OCI-LY7 (cell line): ENCODE measurements around the gene KRTAP10-5. TPM values are rescaled to one million over a fixed set of nuclear protein-coding genes. Genes with fewer than 3 reads are reported as not detected.

ENCODE experiments used
- BruUV-seq: library from RNA; stranded (reverse); fragments of 400-500 nt; replicated peaks from 2 replicates; lab custom pipeline; 2021; lab: Mats Ljungman, UMichigan
- CTCF ChIA-PET: fragments of 300-600 bp; sonication (Branson Sonifier 250); formaldehyde crosslinking; loops from one replicate; lab custom pipeline; 2022; ENCODE audit warnings: antibody characterized with exemption; ENCODE audit not compliant: unreplicated experiment; lab: Charles Lee
- POLR2A ChIA-PET: fragments of 300-600 bp; sonication (Branson Sonifier 250); formaldehyde crosslinking; loops from one replicate; lab custom pipeline; 2022; ENCODE audit warnings: antibody characterized with exemption; lab: Charles Lee
- DNase-seq: peaks from one replicate; pipeline ENCODE4 v3.0.0-alpha.2; 2015; ENCODE audit warnings: low spot score
- H2AFZ ChIP-seq: fragments of 200-600 bp; sonication (generic), shearing (Covaris generic); 2 replicates; pipeline ENCODE4 v1.6.1; 2014; ENCODE audit warnings: mild to moderate bottlenecking, antibody characterized with exemption, low read length, moderate library complexity
- H3K27ac ChIP-seq: fragments of 200-600 bp; sonication (generic); 2 replicates; pipeline ENCODE4 v1.5.1; 2014; ENCODE audit warnings: mixed run types, low read depth, mild to moderate bottlenecking, moderate library complexity, low read length, inconsistent platforms; ENCODE audit not compliant: poor library complexity, severe bottlenecking
- H3K36me3 ChIP-seq: fragments of 200-600 bp; sonication (generic); 2 replicates; pipeline ENCODE4 v1.6.1; 2014; ENCODE audit warnings: mild to moderate bottlenecking, antibody characterized with exemption, low read length, moderate library complexity, mixed read lengths; ENCODE audit not compliant: insufficient read depth
- H3K4me1 ChIP-seq: fragments of 200-600 bp; sonication (generic); 2 replicates; pipeline ENCODE4 v1.5.1; 2014; ENCODE audit warnings: mild to moderate bottlenecking, low read length; ENCODE audit not compliant: insufficient read depth, poor library complexity, severe bottlenecking
- H3K4me2 ChIP-seq: fragments of 200-600 bp; sonication (generic); 2 replicates; pipeline ENCODE4 v1.6.1; 2014; ENCODE audit warnings: mild to moderate bottlenecking, low read length
- H3K4me3 ChIP-seq: fragments of 200-600 bp; sonication (generic); 2 replicates; pipeline ENCODE4 v1.5.1; 2014; ENCODE audit warnings: mild to moderate bottlenecking, low read depth, low read length; ENCODE audit not compliant: poor library complexity, severe bottlenecking
- H3K79me2 ChIP-seq: fragments of 200-600 bp; sonication (generic); 2 replicates; pipeline ENCODE4 v1.6.1; 2016; ENCODE audit warnings: low read depth, mild to moderate bottlenecking, low read length, moderate library complexity, mixed read lengths; ENCODE audit not compliant: insufficient read depth
- H3K9me2 ChIP-seq: fragments of 200-600 bp; sonication (generic); 2 replicates; pipeline ENCODE4 v1.6.1; 2016; ENCODE audit warnings: mild to moderate bottlenecking, low read length, mixed read lengths; ENCODE audit not compliant: insufficient read depth
- H3K9me3 ChIP-seq: fragments of 200-600 bp; sonication (generic); 2 replicates; pipeline ENCODE4 v1.6.1; 2014; ENCODE audit warnings: mild to moderate bottlenecking, mixed run types, low read length, mixed read lengths
- H4K20me1 ChIP-seq: fragments of 200-600 bp; sonication (generic); 2 replicates; pipeline ENCODE4 v1.6.1; 2014; ENCODE audit warnings: mild to moderate bottlenecking, antibody characterized with exemption, low read length, moderate library complexity, mixed read lengths; ENCODE audit not compliant: insufficient read depth
- CTCF ChIP-seq: fragments of 200-600 bp; sonication (generic); conservative IDR thresholded peaks from 2 replicates; pipeline ENCODE4 v1.5.1; 2014; ENCODE audit warnings: mild to moderate bottlenecking, antibody characterized with exemption, low read length, moderate library complexity, mixed read lengths
- EZH2phosphoT487 ChIP-seq: fragments of 200-600 bp; sonication (generic); IDR thresholded peaks from 2 replicates; pipeline ENCODE4 v1.6.1; 2018; ENCODE audit warnings: low read depth, borderline replicate concordance, mild to moderate bottlenecking, mixed run types, antibody characterized with exemption, low read length, moderate library complexity, mixed read lengths
- intact Hi-C: fragments of 100-400 bp; cut with micrococcal nuclease; formaldehyde crosslinking; loops from one replicate; pipeline ENCODE4 v1.10.0; 2022; ENCODE audit not compliant: unreplicated experiment
- total RNA-seq, 2 experiments: library from RNA; depleted of rRNA in 1 of 2; stranded (reverse); fragments of >200 nt in 1 of 2; shearing (Covaris generic) in 1 of 2; gene quantifications; 2 replicates each; pipeline ENCODE4 v1.2.3, GENCODE V29; 2014 to 2022

KRTAP10-5 gene
- total RNA-seq, 2 experiments from 2014 or later: not detected

DNA sequence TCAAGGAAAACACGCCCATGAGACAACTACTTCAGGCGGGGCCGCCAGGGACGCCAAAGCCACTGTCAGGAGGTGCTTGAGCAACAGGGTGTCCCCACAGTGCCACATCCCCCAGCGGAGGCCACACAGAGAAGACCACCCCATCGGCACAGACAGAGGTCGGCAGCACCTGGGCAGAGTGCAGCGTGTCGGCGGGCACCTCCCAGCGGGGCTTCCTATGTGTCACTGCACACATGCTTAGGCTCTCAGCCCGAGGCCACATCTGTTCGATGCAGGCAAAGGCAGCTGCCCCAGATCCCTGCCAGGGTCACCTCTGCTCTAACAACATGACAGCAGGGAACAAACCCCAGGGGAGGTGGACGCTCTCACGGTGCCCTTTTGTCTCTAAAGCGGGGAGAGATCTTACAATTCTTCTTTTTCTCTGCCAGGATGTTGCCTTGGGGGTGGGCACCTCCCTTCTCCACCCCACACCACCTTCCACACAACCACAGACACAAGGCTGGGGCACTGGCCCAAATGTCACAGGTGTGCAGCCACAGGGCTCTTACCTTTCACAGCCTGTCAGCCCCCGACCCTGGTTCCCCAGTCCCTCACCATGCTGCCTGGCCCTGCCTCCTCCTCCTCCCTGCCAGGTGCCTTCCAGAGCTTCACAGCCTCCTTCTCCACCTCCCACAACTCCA, 35.6 kb upstream of the KRTAP10-5 start:
- no peaks in the 10 kb centered on the region for H3K9me2 ChIP-seq
- no peaks in the 10 kb centered on the region for H3K36me3 ChIP-seq
- no TSS peak for BruUV-seq
- H3K4me3 ChIP-seq: no peak overlapping the region
- no peak overlapping the region for H3K27ac ChIP-seq
- ChIA-PET POLR2A (no interaction called here), CTCF (no interaction called here)
- no peaks in the 10 kb centered on the region for H4K20me1 ChIP-seq
- no peak for DNase-seq
- no peak overlapping the region for H2AFZ ChIP-seq
- H3K9me3 ChIP-seq: peaks cover 13% of the 10 kb centered on the region; the same call in 1 of the 2 replicates
- TF ChIP-seq CTCF (no peak), EZH2phosphoT487 (no peak)
- peaks cover 12% of the 10 kb centered on the region for H3K4me1 ChIP-seq
- intact Hi-C loops: no loop called here
- H3K4me2 ChIP-seq: no peak overlapping the region
- no peaks in the 10 kb centered on the region for H3K79me2 ChIP-seq

DNA sequence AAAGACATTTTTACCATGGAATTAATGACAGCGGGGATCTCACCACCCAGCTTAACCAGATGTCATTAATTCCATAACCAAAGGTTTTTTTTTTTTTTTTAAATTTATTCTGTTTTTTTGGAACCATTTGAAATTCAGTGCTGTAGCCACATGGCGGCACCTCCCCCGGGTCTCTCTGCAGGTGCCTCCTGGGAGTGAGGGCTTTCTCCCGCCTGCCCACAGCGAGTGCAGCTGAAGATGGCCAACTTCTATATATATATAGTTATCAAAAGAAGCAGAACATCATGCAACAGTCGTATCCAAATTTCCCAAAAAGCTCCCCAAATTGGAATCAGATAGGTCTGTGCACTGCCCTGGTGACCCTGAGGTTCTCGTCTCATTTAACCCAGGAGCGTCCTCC, 35.1 kb upstream of the KRTAP10-5 start:
- POLR2A ChIA-PET: interaction anchor here (0.6 kb wide), 1 partner anchor 1039 kb away, joined by 3 read pairs; no protein-coding TSS in a partner anchor
- DNase-seq: no peak
- Histone ChIP-seq H3K36me3 (no peaks in the 10 kb centered on the region), H4K20me1 (no peaks in the 10 kb centered on the region), H2AFZ (no peak overlapping the region), H3K9me3 (peaks cover 13% of the 10 kb centered on the region; the same call in 1 of the 2 replicates), H3K4me3 (no peak overlapping the region), H3K27ac (no peak overlapping the region), H3K9me2 (no peaks in the 10 kb centered on the region), H3K4me1 (peaks cover 12% of the 10 kb centered on the region), H3K4me2 (no peak overlapping the region), H3K79me2 (no peaks in the 10 kb centered on the region)
- TF ChIP-seq CTCF: no peak
- TF ChIP-seq EZH2phosphoT487: no peak
- CTCF ChIA-PET: no interaction called here
- intact Hi-C loops: no loop called here
- no TSS peak for BruUV-seq

GRCh38 chr21:44614961-44615391, 34.6 kb upstream of the KRTAP10-5 start:
- no peak for TF ChIP-seq CTCF
- TF ChIP-seq EZH2phosphoT487: no peak
- Histone ChIP-seq H3K9me2 (no peaks in the 10 kb centered on the region), H3K79me2 (no peaks in the 10 kb centered on the region), H3K4me2 (no peak overlapping the region), H4K20me1 (no peaks in the 10 kb centered on the region), H3K4me1 (peaks cover 12% of the 10 kb centered on the region), H3K9me3 (peaks cover 13% of the 10 kb centered on the region; the same call in 1 of the 2 replicates), H3K27ac (no peak overlapping the region), H3K36me3 (no peaks in the 10 kb centered on the region), H2AFZ (no peak overlapping the region), H3K4me3 (no peak overlapping the region)
- intact Hi-C loops: no loop called here
- BruUV-seq: no TSS peak
- POLR2A ChIA-PET: interaction anchor here (0.6 kb wide), 1 partner anchor 1040 kb away, joined by 3 read pairs; no protein-coding TSS in a partner anchor
- DNase-seq: no peak
- CTCF ChIA-PET: no interaction called here
